HepG2 (cell line): ENCODE measurements around the gene TGFB2. TPM values are rescaled to one million over a fixed set of nuclear protein-coding genes. Genes with fewer than 3 reads are reported as not detected.
A peak's percentile ranks its signal among the peaks of the same experiment; 100 is the strongest.

Source experiments
- ASH2L ChIP-seq: fragments of 300-600, 200-600 bp; sonication (generic); IDR thresholded peaks from 2 replicates; pipeline ENCODE4 v1.7.0; 2017; ENCODE audit warnings: low read depth, mild to moderate bottlenecking, moderate library complexity, mixed read lengths, low read length; ENCODE audit not compliant: insufficient read length
- BHLHE40 ChIP-seq: IDR thresholded peaks from 2 replicates; pipeline ENCODE4 v1.6.1; 2011; ENCODE audit warnings: low read length, improper control_type of control experiment
- CBFB ChIP-seq: sonication (generic); formaldehyde crosslinking; IDR thresholded peaks from 2 replicates; pipeline ENCODE4 v1.4.0; 2020; ENCODE audit warnings: missing genetic modification reagents
- CEBPG ChIP-seq: IDR thresholded peaks from 2 replicates; pipeline ENCODE4 v1.6.1; 2016
- MAF1 ChIP-seq: sonication (generic); formaldehyde crosslinking; IDR thresholded peaks from 2 replicates; pipeline ENCODE4 v1.5.0; 2020; ENCODE audit warnings: missing genetic modification reagents, borderline replicate concordance
- SIN3B ChIP-seq: fragments of 150-350 bp; IDR thresholded peaks from 2 replicates; pipeline ENCODE4 v1.6.1; 2014; ENCODE audit warnings: low read length
- SMAD3 ChIP-seq: sonication (generic); formaldehyde crosslinking; IDR thresholded peaks from 2 replicates; pipeline ENCODE4 v1.4.0; 2020; ENCODE audit warnings: missing genetic modification reagents
- ZNF121 ChIP-seq: sonication (generic); formaldehyde crosslinking; IDR thresholded peaks from 2 replicates; pipeline ENCODE4 v1.5.0; 2020; ENCODE audit warnings: mild to moderate bottlenecking, missing genetic modification reagents
- polyA plus RNA-seq, 8 experiments: library from polyadenylated mRNA; depleted of rRNA in 3 of 8; stranded (reverse) in 7 of 8; unstranded in 1 of 8; fragments of >200 nt; fragmentation: Illumina TruSeq in 4 of 8; extraction: Trizol in 4 of 8; gene quantifications; 2 replicates each; pipeline versions ENCODE4 v1.2.1 to v1.2.3, GENCODE V29; 2011 to 2016; ENCODE audit warnings: low read depth in 4 of 8, missing spikeins in 1 of 8, mixed read lengths in 1 of 8; ENCODE audit not compliant: insufficient read depth in 1 of 8
- total RNA-seq, 5 experiments: library from RNA; depleted of rRNA; stranded (reverse); fragments of >200 nt; fragmentation: Illumina TruSeq; extraction: Trizol; gene quantifications; 2 replicates each; pipeline ENCODE4 v1.2.3, GENCODE V29; 2016; ENCODE audit warnings: low read depth in 1 of 5
- TF ChIP-seq, protein P1 (sequence below): sonication (generic); formaldehyde crosslinking; IDR thresholded peaks from 2 replicates; pipeline ENCODE4 v1.4.0; 2020; ENCODE audit warnings: missing genetic modification reagents
- TF ChIP-seq, protein P2 (sequence below): sonication (generic); formaldehyde crosslinking; IDR thresholded peaks from 2 replicates; pipeline ENCODE4 v1.9.0; 2021; ENCODE audit warnings: missing genetic modification reagents, borderline replicate concordance
- TF ChIP-seq, protein P3 (sequence below): IDR thresholded peaks from 2 replicates; pipeline ENCODE4 v1.6.1; 2012; ENCODE audit warnings: low read depth, low read length, improper control_type of control experiment
- TF ChIP-seq, protein P4 (sequence below): sonication (generic); formaldehyde crosslinking; IDR thresholded peaks from 2 replicates; pipeline ENCODE4 v1.8.0; 2022; ENCODE audit warnings: missing genetic modification reagents, mild to moderate bottlenecking, inconsistent platforms, borderline replicate concordance
- TF ChIP-seq, protein P5 (sequence below): sonication (generic); formaldehyde crosslinking; IDR thresholded peaks from 2 replicates; pipeline ENCODE4 v1.5.0; 2020; ENCODE audit warnings: missing genetic modification reagents
- TF ChIP-seq, protein P6 (sequence below): sonication (generic); formaldehyde crosslinking; IDR thresholded peaks from 2 replicates; pipeline ENCODE4 v1.4.0; 2020; ENCODE audit warnings: mild to moderate bottlenecking, missing genetic modification reagents

The TGFB2 gene
- total and polyA plus RNA-seq, 2 of the 13 experiments (the other 11 are each of a cell fraction or from before 2014, with no cell fraction given): 0.07 TPM; not detected in 1

DNA sequence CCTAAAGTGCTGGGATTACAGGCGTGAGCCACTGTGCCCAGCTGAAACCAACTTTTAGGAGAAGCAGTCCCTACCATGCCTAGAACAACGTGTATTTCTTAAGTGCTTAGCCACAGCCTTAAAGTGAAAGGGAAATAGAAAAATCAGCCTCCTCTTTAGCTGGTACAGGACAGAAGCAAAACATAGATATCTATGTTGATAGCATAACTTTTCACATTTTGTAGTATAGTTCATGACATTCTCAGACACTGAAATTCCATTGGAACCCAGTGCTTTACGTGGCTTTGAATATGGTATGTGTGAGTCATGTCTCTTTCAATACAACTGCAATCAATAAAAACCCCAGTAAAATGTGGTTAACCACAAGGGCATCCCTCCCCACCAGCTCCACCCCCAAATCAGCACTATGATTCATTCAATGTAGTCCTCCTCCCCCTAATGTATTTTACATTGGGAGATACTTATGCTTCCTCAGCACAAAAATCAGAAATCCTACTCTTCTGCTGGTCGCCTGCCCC, 32.1 kb downstream of the TGFB2 start (continued):
- TF ChIP-seq, protein P1, sequence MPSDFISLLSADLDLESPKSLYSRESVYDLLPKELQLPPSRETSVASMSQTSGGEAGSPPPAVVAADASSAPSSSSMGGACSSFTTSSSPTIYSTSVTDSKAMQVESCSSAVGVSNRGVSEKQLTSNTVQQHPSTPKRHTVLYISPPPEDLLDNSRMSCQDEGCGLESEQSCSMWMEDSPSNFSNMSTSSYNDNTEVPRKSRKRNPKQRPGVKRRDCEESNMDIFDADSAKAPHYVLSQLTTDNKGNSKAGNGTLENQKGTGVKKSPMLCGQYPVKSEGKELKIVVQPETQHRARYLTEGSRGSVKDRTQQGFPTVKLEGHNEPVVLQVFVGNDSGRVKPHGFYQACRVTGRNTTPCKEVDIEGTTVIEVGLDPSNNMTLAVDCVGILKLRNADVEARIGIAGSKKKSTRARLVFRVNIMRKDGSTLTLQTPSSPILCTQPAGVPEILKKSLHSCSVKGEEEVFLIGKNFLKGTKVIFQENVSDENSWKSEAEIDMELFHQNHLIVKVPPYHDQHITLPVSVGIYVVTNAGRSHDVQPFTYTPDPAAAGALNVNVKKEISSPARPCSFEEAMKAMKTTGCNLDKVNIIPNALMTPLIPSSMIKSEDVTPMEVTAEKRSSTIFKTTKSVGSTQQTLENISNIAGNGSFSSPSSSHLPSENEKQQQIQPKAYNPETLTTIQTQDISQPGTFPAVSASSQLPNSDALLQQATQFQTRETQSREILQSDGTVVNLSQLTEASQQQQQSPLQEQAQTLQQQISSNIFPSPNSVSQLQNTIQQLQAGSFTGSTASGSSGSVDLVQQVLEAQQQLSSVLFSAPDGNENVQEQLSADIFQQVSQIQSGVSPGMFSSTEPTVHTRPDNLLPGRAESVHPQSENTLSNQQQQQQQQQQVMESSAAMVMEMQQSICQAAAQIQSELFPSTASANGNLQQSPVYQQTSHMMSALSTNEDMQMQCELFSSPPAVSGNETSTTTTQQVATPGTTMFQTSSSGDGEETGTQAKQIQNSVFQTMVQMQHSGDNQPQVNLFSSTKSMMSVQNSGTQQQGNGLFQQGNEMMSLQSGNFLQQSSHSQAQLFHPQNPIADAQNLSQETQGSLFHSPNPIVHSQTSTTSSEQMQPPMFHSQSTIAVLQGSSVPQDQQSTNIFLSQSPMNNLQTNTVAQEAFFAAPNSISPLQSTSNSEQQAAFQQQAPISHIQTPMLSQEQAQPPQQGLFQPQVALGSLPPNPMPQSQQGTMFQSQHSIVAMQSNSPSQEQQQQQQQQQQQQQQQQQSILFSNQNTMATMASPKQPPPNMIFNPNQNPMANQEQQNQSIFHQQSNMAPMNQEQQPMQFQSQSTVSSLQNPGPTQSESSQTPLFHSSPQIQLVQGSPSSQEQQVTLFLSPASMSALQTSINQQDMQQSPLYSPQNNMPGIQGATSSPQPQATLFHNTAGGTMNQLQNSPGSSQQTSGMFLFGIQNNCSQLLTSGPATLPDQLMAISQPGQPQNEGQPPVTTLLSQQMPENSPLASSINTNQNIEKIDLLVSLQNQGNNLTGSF (CRISPR knock-in tag): no peak
- TF ChIP-seq, protein P2, sequence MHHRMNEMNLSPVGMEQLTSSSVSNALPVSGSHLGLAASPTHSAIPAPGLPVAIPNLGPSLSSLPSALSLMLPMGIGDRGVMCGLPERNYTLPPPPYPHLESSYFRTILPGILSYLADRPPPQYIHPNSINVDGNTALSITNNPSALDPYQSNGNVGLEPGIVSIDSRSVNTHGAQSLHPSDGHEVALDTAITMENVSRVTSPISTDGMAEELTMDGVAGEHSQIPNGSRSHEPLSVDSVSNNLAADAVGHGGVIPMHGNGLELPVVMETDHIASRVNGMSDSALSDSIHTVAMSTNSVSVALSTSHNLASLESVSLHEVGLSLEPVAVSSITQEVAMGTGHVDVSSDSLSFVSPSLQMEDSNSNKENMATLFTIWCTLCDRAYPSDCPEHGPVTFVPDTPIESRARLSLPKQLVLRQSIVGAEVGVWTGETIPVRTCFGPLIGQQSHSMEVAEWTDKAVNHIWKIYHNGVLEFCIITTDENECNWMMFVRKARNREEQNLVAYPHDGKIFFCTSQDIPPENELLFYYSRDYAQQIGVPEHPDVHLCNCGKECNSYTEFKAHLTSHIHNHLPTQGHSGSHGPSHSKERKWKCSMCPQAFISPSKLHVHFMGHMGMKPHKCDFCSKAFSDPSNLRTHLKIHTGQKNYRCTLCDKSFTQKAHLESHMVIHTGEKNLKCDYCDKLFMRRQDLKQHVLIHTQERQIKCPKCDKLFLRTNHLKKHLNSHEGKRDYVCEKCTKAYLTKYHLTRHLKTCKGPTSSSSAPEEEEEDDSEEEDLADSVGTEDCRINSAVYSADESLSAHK: no peak
- TF ChIP-seq ZNF121 (no peak), CBFB (CRISPR knock-in tag) (peak; percentile 60; the same call in 1 of the 2 replicates), ASH2L (no peak), SIN3B (no peak), BHLHE40 (no peak), MAF1 (CRISPR knock-in tag) (no peak), SMAD3 (CRISPR knock-in tag) (no peak), CEBPG (no peak)
- TF ChIP-seq, protein P3, sequence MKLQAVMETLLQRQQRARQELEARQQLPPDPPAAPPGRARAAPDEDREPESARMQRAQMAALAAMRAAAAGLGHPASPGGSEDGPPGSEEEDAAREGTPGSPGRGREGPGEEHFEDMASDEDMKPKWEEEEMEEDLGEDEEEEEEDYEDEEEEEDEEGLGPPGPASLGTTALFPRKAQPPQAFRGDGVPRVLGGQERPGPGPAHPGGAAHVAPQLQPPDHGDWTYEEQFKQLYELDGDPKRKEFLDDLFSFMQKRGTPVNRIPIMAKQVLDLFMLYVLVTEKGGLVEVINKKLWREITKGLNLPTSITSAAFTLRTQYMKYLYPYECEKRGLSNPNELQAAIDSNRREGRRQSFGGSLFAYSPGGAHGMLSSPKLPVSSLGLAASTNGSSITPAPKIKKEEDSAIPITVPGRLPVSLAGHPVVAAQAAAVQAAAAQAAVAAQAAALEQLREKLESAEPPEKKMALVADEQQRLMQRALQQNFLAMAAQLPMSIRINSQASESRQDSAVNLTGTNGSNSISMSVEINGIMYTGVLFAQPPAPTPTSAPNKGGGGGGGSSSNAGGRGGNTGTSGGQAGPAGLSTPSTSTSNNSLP: peak; percentile 28; the same call in 1 of the 2 replicates
- TF ChIP-seq, protein P4, sequence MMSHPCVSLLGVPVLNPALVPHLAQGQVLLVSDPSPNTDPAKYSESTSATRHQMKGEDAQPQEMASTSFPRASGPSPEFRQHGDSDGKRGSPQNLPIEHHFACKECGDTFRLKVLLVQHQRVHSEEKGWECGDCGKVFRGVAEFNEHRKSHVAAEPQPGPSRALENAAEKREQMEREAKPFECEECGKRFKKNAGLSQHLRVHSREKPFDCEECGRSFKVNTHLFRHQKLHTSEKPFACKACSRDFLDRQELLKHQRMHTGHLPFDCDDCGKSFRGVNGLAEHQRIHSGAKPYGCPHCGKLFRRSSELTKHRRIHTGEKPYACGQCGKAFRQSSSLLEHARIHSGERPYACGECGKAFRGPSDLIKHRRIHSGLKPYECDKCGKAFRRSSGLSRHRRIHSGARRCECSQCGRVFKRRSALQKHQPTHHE (CRISPR knock-in tag): no peak
- TF ChIP-seq, protein P5, sequence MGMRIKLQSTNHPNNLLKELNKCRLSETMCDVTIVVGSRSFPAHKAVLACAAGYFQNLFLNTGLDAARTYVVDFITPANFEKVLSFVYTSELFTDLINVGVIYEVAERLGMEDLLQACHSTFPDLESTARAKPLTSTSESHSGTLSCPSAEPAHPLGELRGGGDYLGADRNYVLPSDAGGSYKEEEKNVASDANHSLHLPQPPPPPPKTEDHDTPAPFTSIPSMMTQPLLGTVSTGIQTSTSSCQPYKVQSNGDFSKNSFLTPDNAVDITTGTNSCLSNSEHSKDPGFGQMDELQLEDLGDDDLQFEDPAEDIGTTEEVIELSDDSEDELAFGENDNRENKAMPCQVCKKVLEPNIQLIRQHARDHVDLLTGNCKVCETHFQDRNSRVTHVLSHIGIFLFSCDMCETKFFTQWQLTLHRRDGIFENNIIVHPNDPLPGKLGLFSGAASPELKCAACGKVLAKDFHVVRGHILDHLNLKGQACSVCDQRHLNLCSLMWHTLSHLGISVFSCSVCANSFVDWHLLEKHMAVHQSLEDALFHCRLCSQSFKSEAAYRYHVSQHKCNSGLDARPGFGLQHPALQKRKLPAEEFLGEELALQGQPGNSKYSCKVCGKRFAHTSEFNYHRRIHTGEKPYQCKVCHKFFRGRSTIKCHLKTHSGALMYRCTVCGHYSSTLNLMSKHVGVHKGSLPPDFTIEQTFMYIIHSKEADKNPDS (CRISPR knock-in tag): no peak
- TF ChIP-seq, protein P6, sequence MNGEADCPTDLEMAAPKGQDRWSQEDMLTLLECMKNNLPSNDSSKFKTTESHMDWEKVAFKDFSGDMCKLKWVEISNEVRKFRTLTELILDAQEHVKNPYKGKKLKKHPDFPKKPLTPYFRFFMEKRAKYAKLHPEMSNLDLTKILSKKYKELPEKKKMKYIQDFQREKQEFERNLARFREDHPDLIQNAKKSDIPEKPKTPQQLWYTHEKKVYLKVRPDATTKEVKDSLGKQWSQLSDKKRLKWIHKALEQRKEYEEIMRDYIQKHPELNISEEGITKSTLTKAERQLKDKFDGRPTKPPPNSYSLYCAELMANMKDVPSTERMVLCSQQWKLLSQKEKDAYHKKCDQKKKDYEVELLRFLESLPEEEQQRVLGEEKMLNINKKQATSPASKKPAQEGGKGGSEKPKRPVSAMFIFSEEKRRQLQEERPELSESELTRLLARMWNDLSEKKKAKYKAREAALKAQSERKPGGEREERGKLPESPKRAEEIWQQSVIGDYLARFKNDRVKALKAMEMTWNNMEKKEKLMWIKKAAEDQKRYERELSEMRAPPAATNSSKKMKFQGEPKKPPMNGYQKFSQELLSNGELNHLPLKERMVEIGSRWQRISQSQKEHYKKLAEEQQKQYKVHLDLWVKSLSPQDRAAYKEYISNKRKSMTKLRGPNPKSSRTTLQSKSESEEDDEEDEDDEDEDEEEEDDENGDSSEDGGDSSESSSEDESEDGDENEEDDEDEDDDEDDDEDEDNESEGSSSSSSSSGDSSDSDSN (CRISPR knock-in tag): no peak
